Osteocyte (in vitro differentiated cells): ENCODE results near the gene CAVIN2. TPM values are rescaled to one million over a fixed set of nuclear protein-coding genes. Genes with fewer than 3 reads are reported as not detected.

Experiments
- DNase-seq: peaks from one replicate; pipeline ENCODE4 v3.0.0; 2021; ENCODE audit warnings: mixed read lengths; ENCODE audit not compliant: unreplicated experiment; ENCODE audit errors: extremely low spot score
- H3K27ac Mint-ChIP-seq: one replicate; pipeline ENCODE4 v1.8.0; 2021; ENCODE audit warnings: mild to moderate bottlenecking, mixed read lengths; ENCODE audit not compliant: unreplicated experiment
- H3K27me3 Mint-ChIP-seq: one replicate; pipeline ENCODE4 v1.8.0; 2021; ENCODE audit warnings: mixed read lengths; ENCODE audit not compliant: unreplicated experiment
- H3K36me3 Mint-ChIP-seq: one replicate; pipeline ENCODE4 v1.8.0; 2021; ENCODE audit warnings: mixed read lengths; ENCODE audit not compliant: unreplicated experiment
- H3K4me1 Mint-ChIP-seq: one replicate; pipeline ENCODE4 v1.8.0; 2021; ENCODE audit warnings: mixed read lengths; ENCODE audit not compliant: unreplicated experiment
- H3K4me3 Mint-ChIP-seq: one replicate; pipeline ENCODE4 v1.8.0; 2021; ENCODE audit warnings: mild to moderate bottlenecking, moderate library complexity, mixed read lengths; ENCODE audit not compliant: unreplicated experiment
- H3K9me3 Mint-ChIP-seq: one replicate; pipeline ENCODE4 v1.8.0; 2021; ENCODE audit warnings: mixed read lengths; ENCODE audit not compliant: unreplicated experiment
- CTCF ChIP-seq: fragments of 200-600 bp; sonication (generic); IDR thresholded peaks from 2 replicates; pipeline ENCODE4 v1.5.0; 2021; ENCODE audit warnings: antibody characterized with exemption, mild to moderate bottlenecking, moderate library complexity
- total RNA-seq: library from RNA; stranded (reverse); gene quantifications from 2 replicates; pipeline ENCODE4 v1.2.1, GENCODE V29; 2021

Gene CAVIN2
- total RNA-seq, 1 donor from 2014 or later: 5.3 TPM

GRCh38 chr2:191802180-191802579, 44.7 kb downstream of the CAVIN2 start:
- Mint-ChIP-seq H3K27me3 (no peaks in the 10 kb centered on the region), H3K27ac (no peak overlapping the region), H3K4me3 (no peak overlapping the region), H3K9me3 (no peaks in the 10 kb centered on the region), H3K36me3 (no peaks in the 10 kb centered on the region), H3K4me1 (peaks cover 6% of the 10 kb centered on the region)
- no peak for TF ChIP-seq CTCF
- no peak for DNase-seq

DNA sequence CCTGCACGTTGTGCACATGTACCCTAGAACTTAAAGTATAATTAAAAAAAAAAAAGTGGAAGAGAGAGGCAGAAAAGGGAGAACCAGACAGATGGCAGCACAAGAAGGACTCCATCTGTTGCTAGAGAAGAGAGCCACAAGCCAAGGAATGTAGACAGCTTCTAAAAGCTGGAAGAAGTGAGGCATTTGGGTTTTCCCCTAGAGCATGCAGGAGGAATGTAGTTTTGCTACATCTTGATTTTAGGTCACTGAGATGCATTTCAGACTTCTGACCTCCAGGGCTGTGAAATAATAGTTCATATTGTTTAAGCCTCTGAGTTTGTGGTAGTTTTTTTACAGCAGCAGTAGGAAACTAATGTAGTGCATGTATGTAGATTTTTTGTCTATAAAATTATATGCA, 46.0 kb downstream of the CAVIN2 start:
- H3K4me3 Mint-ChIP-seq: no peak overlapping the region
- no peaks in the 10 kb centered on the region for H3K27me3 Mint-ChIP-seq
- TF ChIP-seq CTCF: no peak

GRCh38 chr2:191799526-191799925, 47.4 kb downstream of the CAVIN2 start:
- Mint-ChIP-seq H3K9me3 (no peaks in the 10 kb centered on the region), H3K27me3 (no peaks in the 10 kb centered on the region), H3K27ac (no peak overlapping the region), H3K4me1 (no peaks in the 10 kb centered on the region), H3K4me3 (no peak overlapping the region), H3K36me3 (no peaks in the 10 kb centered on the region)
- DNase-seq: no peak
- no peak for TF ChIP-seq CTCF

More for the DNA sequence above, 46.0 kb downstream of the CAVIN2 start:
- no peaks in the 10 kb centered on the region for H3K36me3 Mint-ChIP-seq
- no peaks in the 10 kb centered on the region for H3K4me1 Mint-ChIP-seq
- H3K27ac Mint-ChIP-seq: no peak overlapping the region
- DNase-seq: no peak
- H3K9me3 Mint-ChIP-seq: no peaks in the 10 kb centered on the region

- Mint-ChIP-seq H3K4me1 (no peaks in the 10 kb centered on the region), H3K36me3 (no peaks in the 10 kb centered on the region), H3K27ac (no peak overlapping the region), H3K27me3 (no peaks in the 10 kb centered on the region), H3K9me3 (peaks cover 1% of the 10 kb centered on the region), H3K4me3 (no peak overlapping the region)
- no peak for TF ChIP-seq CTCF
- no peak for DNase-seq
Observed at GRCh38 chr2:191797942-191798876, 48.7 kb downstream of the CAVIN2 start.

GRCh38 chr2:191797500-191797899, 49.4 kb downstream of the CAVIN2 start:
- H3K9me3 Mint-ChIP-seq: peaks cover 4% of the 10 kb centered on the region
- no peak overlapping the region for H3K27ac Mint-ChIP-seq

More at GRCh38 chr2:191797500-191797899, 49.4 kb downstream of the CAVIN2 start:
- no peak for DNase-seq
- no peaks in the 10 kb centered on the region for H3K27me3 Mint-ChIP-seq
- no peaks in the 10 kb centered on the region for H3K36me3 Mint-ChIP-seq
- TF ChIP-seq CTCF: no peak
- H3K4me1 Mint-ChIP-seq: no peaks in the 10 kb centered on the region
- H3K4me3 Mint-ChIP-seq: no peak overlapping the region
